Erythroblast (primary cell): ENCODE results near the gene UBE2F.

Experiments
- DNase-seq, 2 experiments: peaks; one replicate each; lab custom pipeline; 2025; lab: John Stamatoyannopoulos, UW
- GATA1 ChIP-seq: IDR thresholded peaks from 2 replicates; pipeline ENCODE4 v1.6.1; 2011; ENCODE audit warnings: low read depth, mild to moderate bottlenecking, control low read depth, low read length, moderate library complexity
- POLR2A ChIP-seq: IDR thresholded peaks from 2 replicates; pipeline ENCODE4 v1.6.1; 2011; ENCODE audit warnings: mild to moderate bottlenecking, low read length

UBE2F gene, protein sequence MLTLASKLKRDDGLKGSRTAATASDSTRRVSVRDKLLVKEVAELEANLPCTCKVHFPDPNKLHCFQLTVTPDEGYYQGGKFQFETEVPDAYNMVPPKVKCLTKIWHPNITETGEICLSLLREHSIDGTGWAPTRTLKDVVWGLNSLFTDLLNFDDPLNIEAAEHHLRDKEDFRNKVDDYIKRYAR

DNA sequence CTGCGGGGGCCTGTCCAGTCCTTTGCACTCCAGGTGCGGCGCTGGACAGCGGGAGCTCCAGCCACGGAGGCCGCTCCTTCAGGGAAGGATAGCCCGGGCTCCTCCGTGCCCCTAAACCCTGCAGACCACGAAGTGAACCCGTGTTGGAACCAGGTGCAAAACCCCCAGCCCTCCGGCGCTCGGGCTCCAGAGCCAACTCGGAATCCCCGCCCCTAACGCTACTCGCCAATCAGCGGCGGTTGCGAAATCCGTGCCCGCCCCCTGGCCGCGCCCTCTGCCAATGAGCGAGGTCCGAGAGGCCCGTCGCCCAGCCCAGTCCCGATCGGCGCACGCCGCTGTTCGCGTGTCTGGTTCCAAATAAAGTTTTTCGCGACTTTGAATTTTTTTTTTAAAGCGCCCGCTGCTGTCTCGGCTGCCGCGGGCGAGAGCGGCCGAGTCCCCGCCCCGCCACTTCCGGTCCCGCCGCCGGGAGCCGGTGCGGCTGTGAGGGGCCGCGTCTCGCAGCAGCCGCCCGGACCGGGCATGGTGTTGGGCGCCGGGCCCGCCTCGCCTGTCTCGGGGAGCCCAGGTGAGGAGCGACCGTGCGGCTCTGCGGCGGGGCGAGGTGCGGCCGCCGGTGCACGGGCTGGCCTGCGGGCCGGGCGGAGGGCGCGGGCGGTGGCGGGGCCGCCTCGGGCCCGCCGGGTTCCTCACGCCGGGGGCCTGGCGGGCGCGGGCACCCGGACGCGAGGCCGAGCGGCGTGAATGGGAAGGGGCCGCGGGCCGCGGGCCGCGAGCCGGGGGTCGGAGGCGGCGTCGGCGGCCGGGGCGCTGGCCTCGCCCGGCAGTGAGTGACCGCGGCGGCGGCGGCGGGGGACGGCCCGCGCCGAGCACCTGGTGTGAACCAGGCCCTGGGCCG is at the start of gene UBE2F:
Gene UBE2F (plus strand): TSS at position 450 of the 898 bp plus-strand sequence. CDS start 6,094 bp downstream, outside the sequence.
- TF ChIP-seq GATA1 (no peak), POLR2A (peak; percentile 85)
- peak; percentile 98 to 99 for DNase-seq

DNA sequence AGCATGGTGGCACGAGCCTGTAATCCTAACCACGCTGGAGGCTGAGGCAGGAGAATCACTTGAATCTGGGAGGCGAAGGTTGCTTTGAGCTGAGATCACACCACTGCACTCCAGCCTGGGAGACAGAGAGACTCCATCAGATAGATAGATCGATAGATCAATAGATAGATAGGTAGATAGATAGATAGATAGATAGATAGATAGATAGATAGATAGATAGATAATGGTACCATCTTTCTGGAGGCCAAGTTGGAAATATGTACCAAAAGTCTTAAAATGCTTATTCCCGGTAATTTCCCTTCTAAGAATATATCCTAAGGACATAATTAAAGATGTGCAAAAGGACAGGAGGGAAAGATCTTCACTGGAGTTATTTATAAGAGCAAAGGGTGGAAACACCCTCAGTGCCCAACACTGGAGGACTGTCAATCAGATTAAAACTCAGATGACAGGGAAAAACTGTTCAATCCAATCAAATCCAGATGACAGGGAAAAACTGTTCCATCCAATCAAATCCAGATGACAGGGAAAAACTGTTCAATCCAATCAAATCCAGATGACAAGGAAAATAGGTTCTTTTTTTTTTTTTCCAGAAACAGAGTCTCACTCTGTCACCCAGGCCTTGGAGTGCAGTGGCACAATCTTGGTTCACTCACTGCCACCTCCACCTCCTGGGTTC is 49.0 kb upstream of the UBE2F start:
- no peak for DNase-seq
- no peak for TF ChIP-seq POLR2A
- no peak for TF ChIP-seq GATA1

DNA sequence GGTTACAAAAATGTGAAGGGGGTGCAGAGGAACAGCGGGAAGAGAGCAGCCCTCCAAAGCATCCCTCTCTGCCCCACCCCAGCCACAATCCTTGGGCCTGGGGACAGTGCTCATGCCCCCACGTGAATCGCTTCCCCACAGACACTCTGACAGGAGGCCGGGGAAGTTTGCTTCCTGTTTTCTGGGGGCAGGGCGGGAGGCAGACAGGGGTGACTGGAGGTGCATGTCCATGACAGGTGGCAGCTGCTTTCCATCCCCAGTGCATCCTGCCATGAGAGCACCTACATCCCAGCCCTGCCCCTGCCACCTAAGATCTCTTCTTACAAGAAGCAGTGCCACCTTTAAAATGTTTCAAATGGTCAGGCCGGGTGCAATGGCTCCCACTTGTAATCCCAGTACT is 47.2 kb upstream of the UBE2F start:
- DNase-seq, result no peak

DNA sequence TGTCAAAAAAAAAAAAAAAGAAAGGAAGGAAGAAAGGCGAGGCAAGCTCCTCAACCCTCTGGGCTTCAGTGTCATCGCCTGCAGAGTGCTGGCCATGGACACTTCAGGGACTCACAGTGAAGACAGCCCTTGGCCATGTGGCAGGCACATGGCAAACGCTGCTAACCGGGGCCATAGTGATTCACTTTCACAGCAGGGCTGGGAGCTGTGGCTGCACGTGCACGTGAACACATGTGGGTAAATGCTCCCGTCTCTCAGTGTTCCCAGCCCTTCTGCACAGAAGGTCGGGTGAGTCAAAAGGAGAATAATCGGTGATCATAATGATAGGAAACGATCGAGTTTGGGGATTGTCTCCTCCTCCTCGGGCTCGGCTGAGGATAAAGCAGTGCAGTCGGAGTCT is 46.1 kb upstream of the UBE2F start:
- no peak for DNase-seq
- TF ChIP-seq GATA1 (no peak), POLR2A (no peak)

More for the DNA sequence above, 47.2 kb upstream of the UBE2F start:
- TF ChIP-seq POLR2A (no peak), GATA1 (no peak)

DNA sequence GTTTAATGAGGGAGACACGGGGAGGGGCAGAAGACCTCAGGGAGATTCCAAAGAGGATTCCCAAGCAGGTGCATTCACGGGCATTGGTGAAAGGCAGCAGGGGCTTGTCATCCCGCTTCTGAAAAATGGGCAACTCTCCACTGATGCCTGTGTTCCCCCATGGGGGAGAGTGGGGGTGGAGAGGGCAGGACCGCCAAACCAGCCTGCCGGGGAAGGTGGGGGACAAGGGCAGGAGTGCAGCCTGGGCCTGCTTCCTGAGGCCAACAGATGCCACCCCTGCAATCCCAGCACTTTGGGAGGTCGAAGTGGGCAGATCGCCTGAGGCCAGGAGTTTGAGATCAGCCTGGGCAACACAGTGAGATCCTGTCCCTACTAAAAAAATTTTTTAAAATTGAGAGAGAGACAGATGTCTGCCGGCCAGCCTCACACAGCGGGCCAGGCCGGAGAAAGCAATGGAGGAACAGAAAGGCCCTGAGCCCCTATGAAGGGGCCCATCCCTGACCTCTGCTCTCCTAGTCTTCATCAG is 44.8 kb upstream of the UBE2F start:
- no peak for TF ChIP-seq POLR2A
- no peak for TF ChIP-seq GATA1
- DNase-seq, result no peak

DNA sequence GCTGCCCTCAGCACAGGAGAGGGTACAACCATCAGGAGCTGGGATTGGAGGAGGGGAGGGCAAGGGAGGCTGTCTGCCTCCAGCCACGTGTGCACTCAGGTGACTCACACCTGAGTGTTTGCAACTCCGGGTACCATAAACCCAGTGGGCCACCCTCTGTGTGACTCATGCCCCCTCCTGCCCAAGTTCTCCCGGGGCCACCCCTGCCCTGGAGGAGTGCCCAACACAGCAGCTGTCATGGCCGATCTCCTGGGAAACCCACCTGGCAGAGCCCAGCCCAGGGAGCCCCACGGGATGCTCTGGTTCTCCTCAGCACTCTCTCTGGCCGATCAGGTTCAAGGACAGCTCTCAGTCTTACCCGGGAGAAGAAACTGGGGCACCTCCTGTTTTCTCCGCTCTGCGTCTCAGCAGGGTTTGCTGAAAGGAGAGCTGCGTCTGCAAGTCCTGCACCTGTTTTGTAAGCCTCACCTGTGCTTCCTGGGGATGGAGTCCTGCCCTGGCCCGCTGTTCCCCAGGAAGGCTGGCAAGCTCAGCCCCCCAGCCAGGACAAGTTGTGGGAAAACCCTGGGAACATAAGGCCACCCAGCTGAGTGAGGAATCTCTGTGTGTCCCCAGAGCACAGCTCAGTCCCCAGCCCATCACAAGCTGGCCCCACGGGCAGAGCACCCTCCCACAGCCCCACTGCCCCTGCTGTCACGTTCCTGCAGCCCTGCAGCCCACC is 44.0 kb upstream of the UBE2F start:
- no peak for DNase-seq
- TF ChIP-seq GATA1 (no peak), POLR2A (no peak)

DNA sequence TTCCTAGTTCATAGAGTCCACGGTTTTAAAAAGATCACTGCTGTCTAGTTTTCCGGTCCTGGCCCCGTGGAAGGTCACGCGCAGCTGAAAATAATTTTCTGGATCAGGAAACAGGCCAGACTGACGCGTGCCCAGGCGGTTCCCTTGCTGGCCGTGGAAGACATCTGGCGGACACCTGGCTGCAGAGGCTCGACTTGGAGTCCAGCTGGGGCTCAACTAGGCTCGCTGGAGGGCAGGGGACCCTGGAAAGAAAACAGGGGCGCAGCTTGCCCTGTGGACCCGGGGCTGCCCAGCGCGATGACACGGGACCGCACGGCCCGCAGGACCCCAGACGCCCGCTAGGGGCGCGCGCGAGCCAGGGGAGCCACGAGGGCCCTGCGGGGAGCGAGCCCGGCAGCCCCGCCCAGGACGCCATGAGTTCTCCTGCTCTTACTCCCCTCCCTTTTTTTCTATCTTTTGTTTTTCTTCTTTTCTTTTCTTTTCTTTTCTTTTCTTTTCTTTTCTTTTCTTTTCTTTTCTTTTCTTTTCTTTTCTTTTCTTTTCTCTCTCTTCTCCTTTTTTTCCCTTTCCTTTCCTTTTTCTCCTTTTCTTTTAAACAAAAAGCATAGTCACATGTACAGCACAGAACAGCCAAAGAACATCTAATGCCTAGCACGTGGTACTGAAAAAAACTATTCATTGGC is 43.2 kb upstream of the UBE2F start:
- no peak for TF ChIP-seq GATA1
- TF ChIP-seq POLR2A, result no peak
- peak; percentile 82 to 90 for DNase-seq

DNA sequence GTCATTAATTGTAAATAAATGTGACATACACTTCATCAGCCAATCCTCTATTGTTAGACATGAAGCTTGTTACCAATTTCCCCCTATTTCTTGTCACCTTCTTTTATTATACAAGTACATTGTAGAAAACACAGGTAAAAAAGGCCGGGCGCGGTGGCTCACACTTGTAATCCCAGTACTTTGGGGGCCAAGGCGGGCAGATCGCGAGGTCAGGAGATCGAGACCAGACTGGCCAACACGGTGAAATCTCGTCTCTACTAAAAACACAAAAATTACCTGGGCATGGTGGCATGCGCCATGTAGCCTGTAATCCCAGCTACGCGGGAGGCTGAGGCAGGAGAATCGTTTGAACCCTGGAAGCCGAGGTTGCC is 42.7 kb upstream of the UBE2F start:
- DNase-seq, result no peak
- TF ChIP-seq POLR2A (no peak), GATA1 (no peak)

DNA sequence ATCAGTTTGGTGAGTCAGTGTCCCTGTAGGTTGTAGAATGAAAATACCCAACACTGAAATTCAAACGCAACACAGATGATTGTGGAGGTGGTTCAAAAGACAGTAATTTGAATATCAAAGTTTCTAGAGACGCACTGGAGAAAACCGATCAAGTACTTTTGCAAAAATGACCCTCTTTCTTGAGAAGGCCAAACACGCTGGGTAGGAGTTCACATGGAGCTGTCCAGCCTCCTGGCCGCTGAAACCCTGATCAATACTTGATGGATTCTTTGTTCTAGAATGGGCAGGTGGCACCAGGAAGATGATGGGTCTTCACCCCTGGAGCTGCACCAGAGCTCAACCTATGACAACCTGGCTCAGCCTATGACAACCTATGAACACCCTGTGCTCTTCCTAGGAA is 39.7 kb upstream of the UBE2F start:
- TF ChIP-seq POLR2A (no peak), GATA1 (no peak)
- no peak for DNase-seq

DNA sequence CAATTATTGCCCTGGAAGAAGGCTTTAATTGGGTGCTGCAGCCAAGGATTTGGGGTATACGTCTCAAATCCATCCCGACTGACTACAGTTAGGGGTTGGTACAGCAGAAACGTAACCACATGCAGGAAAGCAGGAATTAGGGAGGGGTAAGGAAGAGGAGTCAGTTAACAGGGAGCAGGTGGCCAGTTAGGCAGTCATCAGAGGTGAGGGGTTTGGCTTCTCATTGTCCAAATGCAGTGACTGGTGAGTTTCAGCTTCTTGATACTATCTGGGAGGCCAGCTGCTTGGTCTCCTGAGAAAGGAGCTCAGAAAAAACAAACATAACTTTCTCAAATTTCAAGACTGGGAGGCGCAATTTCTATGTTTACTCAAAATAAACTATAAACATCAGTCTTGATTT is 38.8 kb upstream of the UBE2F start:
- no peak for DNase-seq
- TF ChIP-seq POLR2A (no peak), GATA1 (no peak)

DNA sequence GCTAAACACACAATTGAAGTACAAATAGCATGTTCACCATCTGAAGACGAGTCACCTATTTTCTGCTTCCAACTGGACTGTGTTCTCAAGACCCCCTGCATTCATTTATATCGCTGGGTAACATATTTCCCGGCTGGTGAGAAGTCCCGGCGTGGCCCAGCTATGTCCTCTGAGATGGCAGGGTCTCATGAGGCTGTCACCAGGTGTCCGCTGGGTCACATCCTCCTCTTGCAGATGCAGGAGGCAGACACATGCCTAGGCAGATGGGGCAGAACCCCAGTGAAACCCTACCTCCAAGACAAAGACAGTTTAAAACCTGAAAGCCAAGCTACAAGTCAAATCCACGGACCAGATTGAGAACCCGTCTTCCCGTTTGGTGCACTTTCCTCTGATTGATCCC is 36.8 kb upstream of the UBE2F start:
- DNase-seq, result no peak
- TF ChIP-seq POLR2A, result no peak
- TF ChIP-seq GATA1, result no peak

DNA sequence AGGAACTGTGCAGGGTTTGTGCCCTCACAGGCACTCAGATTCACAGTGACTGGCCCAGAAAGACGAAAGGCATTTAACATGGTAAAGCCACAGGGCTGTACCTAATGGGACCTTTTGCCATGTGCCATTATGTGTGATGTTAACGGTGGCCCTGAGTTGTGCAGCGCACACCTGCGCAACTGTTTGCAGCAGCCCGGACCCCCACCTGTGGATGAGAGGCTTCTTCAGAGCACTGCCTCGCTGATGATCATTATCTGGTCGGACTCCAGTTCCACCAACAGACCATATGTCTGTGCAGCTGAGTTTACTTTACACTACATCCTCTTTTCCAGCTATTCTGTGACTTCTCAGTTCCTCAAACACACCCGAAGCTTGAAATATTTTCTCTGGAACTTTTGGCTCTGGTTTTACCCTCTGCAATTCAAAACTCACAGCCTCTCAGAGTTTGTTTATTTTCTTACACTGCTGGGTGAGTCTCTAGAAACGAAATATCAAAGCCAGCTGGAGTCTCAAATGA is 35.6 kb upstream of the UBE2F start:
- no peak for TF ChIP-seq POLR2A
- no peak for TF ChIP-seq GATA1
- no peak for DNase-seq
